Measurements from ENCODE around the gene SLC6A13. TPM values are rescaled to one million over a fixed set of nuclear protein-coding genes. Genes with fewer than 3 reads are reported as not detected.

The SLC6A13 gene
- total RNA-seq, 4 donors from 2014 or later = 0.46 to 1.2 TPM; not detected in 2

GRCh38 chr12:202081-202731 is 60.4 kb downstream of the SLC6A13 start:
- Histone ChIP-seq H3K36me3 (no peaks in the 10 kb centered on the region), H3K4me1 (peaks cover 0 to 8% of the 10 kb centered on the region in 2 donors), H3K4me3 (no peak overlapping the region), H3K27me3 (no peaks in the 10 kb centered on the region), H3K27ac (no peak overlapping the region), H3K9me3 (no peaks in the 10 kb centered on the region)
- TF ChIP-seq, protein P1, sequence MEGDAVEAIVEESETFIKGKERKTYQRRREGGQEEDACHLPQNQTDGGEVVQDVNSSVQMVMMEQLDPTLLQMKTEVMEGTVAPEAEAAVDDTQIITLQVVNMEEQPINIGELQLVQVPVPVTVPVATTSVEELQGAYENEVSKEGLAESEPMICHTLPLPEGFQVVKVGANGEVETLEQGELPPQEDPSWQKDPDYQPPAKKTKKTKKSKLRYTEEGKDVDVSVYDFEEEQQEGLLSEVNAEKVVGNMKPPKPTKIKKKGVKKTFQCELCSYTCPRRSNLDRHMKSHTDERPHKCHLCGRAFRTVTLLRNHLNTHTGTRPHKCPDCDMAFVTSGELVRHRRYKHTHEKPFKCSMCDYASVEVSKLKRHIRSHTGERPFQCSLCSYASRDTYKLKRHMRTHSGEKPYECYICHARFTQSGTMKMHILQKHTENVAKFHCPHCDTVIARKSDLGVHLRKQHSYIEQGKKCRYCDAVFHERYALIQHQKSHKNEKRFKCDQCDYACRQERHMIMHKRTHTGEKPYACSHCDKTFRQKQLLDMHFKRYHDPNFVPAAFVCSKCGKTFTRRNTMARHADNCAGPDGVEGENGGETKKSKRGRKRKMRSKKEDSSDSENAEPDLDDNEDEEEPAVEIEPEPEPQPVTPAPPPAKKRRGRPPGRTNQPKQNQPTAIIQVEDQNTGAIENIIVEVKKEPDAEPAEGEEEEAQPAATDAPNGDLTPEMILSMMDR (IDR thresholded peaks at IDR 0.05) = no peak
- no peak for TF ChIP-seq POLR2A (IDR thresholded peaks at IDR 0.05)
- intact Hi-C loops (cut with DNase I; ENCODE audit: low total_unique reads) = no loop called here
- DNase-seq = no peak

DNA sequence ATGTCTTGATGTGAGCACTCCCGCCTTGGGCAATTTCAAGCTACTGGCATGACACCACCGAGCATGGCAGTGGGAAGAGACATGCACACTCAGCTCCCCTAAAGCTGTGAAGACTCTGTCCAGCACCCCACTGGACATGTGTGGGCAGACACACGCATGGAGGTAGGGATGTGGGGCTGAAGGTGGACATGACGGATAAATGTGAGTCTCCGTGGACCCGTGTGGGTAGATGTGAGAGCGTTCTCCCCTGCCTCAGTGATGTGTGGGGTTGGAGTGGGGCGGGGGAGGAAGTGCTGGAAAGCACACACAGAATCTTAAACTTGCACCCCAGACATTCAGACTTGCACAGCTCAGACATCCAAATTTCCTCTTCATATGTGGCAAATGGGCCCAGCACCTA is 61.3 kb downstream of the SLC6A13 start:
- Histone ChIP-seq H3K4me1 (peaks cover 0 to 8% of the 10 kb centered on the region in 2 donors), H3K4me3 (no peak overlapping the region), H3K9me3 (no peaks in the 10 kb centered on the region), H3K36me3 (no peaks in the 10 kb centered on the region), H3K27me3 (no peaks in the 10 kb centered on the region), H3K27ac (no peak overlapping the region)
- intact Hi-C loops (cut with DNase I; ENCODE audit: low total_unique reads) = no loop called here
- no peak for DNase-seq
- TF ChIP-seq, protein P1 (IDR thresholded peaks at IDR 0.05) = no peak
- TF ChIP-seq POLR2A (IDR thresholded peaks at IDR 0.05) = no peak

DNA sequence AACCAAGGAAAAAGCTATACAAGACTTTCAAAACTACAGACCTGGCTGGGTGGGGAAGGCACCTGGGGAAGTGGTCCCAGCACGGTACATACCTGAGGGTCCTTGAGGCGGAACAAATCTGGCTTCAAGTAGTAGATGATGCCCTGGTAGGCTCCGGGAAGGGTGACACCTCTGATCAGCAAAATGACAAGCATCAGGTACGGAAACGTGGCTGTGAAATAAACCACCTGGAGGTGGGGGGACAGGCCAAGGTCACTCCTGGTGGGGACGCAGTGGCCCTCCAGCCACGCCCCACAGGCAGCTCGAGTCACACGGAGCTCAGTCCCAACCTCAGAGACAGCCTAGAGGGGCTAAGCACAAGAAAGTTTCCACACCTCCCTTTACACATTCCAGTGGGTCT is 63.9 kb downstream of the SLC6A13 start:
- DNase-seq = no peak
- TF ChIP-seq, protein P1 (IDR thresholded peaks at IDR 0.05) = no peak
- no peak for TF ChIP-seq POLR2A (IDR thresholded peaks at IDR 0.05)
- Histone ChIP-seq H3K9me3 (no peaks in the 10 kb centered on the region), H3K27me3 (no peaks in the 10 kb centered on the region), H3K27ac (peak overlapping the region; percentile 73 to 78), H3K4me1 (peaks cover 0 to 1% of the 10 kb centered on the region in 2 donors), H3K36me3 (no peaks in the 10 kb centered on the region), H3K4me3 (no peak overlapping the region)
- intact Hi-C loops (cut with DNase I; ENCODE audit: low total_unique reads) = no loop called here

DNA sequence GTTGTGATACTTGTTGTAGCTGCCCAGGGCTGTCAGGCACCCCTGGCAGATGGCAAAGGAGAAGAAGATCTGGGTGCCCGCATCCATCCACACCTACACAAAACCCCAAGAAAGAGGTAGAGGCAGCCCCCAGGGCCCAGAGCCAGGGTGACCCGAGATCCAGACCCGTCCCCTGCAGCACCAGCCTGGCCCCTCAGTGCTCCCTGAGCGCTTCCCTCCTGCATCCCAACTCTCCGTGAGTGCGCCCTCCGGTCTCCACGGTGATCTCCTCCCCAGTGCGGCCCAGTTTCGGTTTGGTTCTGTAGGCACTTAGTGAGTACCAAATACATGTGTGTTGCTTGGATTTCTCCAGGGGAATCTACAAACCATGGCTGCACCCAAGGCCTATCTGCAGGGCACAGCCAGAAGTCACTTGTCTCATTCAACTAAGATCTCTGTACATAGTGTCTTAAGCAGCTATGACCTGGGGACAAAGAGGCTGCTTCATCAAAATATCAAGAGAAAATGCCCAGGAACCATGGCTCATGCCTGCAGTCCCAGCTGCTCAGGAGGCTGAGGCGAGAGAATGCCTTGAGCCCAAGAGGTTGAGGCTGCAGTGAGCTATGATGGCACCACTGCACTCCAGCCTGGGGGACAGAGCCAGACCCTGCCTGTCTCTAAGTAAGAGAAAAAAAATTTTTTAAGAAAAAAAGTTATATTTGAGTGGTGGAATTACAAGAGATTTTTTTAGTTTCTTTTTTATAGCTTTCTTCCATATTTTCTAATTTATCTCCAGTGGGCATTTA is 64.5 kb downstream of the SLC6A13 start:
- Histone ChIP-seq H3K4me3 (no peak overlapping the region), H3K27me3 (no peaks in the 10 kb centered on the region), H3K4me1 (no peaks in the 10 kb centered on the region), H3K36me3 (no peaks in the 10 kb centered on the region), H3K9me3 (no peaks in the 10 kb centered on the region), H3K27ac (peak overlapping the region in 1 of 2 donors; percentile 73)
- TF ChIP-seq, protein P1 (IDR thresholded peaks at IDR 0.05) = no peak
- TF ChIP-seq POLR2A (IDR thresholded peaks at IDR 0.05) = no peak
- no peak for DNase-seq
- intact Hi-C loops (cut with DNase I; ENCODE audit: low total_unique reads) = no loop called here

- Histone ChIP-seq H3K4me1 (no peaks in the 10 kb centered on the region), H3K9me3 (no peaks in the 10 kb centered on the region), H3K27ac (no peak overlapping the region), H3K4me3 (no peak overlapping the region), H3K36me3 (no peaks in the 10 kb centered on the region), H3K27me3 (no peaks in the 10 kb centered on the region)
- DNase-seq = no peak
- intact Hi-C loops (cut with DNase I; ENCODE audit: low total_unique reads) = no loop called here
- TF ChIP-seq, protein P1 (IDR thresholded peaks at IDR 0.05) = no peak
- no peak for TF ChIP-seq POLR2A (IDR thresholded peaks at IDR 0.05)
Measured at GRCh38 chr12:197347-197746, 65.3 kb downstream of the SLC6A13 start.

Data from uterus (tissue), 4 donors.